Esophagus muscularis mucosa (tissue), 4 donors: ENCODE measurements around the gene IL17REL.

ENCODE experiments used
- CTCF ChIP-seq, 3 experiments: fragments of 200-600 bp in 2 of 3; fragments of 450-650 bp in 1 of 3; sonication (generic) in 2 of 3; IDR thresholded peaks; one replicate each; pipeline ENCODE4 v1.5.1; 2017 to 2019; ENCODE audit warnings: antibody characterized with exemption in 3 of 3, mild to moderate bottlenecking in 2 of 3, moderate library complexity in 1 of 3
- EP300 ChIP-seq: sonication (generic); formaldehyde crosslinking; IDR thresholded peaks from one replicate; pipeline ENCODE4 v1.6.1; 2017; ENCODE audit warnings: antibody characterized with exemption
- POLR2A ChIP-seq: fragments of 450-650 bp; IDR thresholded peaks from one replicate; pipeline ENCODE4 v1.6.1; 2017; ENCODE audit warnings: antibody characterized with exemption, moderate library complexity, mild to moderate bottlenecking, low read depth
- POLR2AphosphoS5 ChIP-seq, 2 donors: sonication (generic); formaldehyde crosslinking; IDR thresholded peaks; one replicate each; pipeline ENCODE4 v1.6.1; 2017; ENCODE audit warnings: antibody characterized with exemption in 2 of 2

- TF ChIP-seq CTCF (IDR thresholded peaks at IDR 0.05) = no peak
- TF ChIP-seq POLR2AphosphoS5 (IDR thresholded peaks at IDR 0.05) = no peak
- TF ChIP-seq POLR2A = no peak
- TF ChIP-seq EP300 = no peak
These were observed 54.1 kb downstream of the IL17REL start for GRCh38 chr22:49958366-49958921.
